Measurements from ENCODE around the gene THRB.

THRB gene

DNA sequence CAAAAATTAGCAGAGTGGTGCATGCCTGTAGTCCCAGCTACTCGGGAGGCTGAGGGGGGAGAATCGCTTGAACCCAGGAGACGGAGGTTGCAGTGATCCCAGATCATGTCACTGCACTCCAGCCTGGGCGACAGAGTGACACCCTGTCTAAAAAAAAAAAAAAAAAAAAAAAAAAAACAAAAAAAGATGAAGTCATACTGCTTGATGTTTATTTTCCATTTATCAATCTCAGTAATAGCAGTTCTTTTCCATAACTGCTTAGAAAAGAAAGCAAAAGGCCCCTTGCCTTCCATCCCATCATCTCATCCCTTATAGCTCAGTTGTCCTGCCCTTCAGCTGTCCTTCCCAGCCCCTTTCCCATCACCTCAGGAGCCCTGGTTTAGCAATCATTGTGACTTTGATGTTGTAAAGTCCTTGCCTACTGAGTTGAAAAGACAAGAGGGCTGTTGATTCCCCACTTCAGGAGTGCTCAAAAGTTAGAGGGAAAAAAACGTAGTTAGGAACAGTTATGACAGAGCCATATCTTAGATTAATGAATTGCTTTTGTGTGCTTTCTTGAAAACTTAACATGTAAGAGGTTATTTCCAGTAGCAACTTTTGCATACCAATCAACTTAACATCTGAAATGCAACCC lies 18.0 kb upstream of the THRB start:
- no peak for DNase-seq (ENCODE audit: low read depth)

- DNase-seq (ENCODE audit: low read depth) = no peak
Observed at GRCh38 chr3:24510030-24510648, 15.5 kb upstream of the THRB start.

DNA sequence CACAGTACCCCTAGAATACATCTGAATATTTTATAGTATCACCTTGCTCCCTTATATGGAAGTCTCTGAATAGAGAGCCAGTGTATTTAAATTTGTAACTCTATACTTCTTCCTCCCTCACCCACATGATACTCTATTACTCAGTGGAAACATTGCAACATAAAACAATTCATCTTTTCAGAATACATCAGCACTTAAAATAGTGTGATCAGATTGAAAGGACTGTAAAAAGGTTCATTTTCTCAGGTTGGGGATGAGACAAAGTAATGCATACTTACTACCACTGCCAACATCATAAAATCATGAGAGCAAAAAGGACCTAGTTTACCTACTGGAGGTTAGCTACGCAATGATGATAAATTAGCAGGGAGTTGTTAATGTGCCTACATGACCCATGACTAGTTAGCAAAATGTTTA lies 13.8 kb upstream of the THRB start:
- DNase-seq (ENCODE audit: low read depth) = no peak

- no peak for DNase-seq (ENCODE audit: low read depth)
Observed at GRCh38 chr3:24507776-24508422, 13.2 kb upstream of the THRB start.

DNA sequence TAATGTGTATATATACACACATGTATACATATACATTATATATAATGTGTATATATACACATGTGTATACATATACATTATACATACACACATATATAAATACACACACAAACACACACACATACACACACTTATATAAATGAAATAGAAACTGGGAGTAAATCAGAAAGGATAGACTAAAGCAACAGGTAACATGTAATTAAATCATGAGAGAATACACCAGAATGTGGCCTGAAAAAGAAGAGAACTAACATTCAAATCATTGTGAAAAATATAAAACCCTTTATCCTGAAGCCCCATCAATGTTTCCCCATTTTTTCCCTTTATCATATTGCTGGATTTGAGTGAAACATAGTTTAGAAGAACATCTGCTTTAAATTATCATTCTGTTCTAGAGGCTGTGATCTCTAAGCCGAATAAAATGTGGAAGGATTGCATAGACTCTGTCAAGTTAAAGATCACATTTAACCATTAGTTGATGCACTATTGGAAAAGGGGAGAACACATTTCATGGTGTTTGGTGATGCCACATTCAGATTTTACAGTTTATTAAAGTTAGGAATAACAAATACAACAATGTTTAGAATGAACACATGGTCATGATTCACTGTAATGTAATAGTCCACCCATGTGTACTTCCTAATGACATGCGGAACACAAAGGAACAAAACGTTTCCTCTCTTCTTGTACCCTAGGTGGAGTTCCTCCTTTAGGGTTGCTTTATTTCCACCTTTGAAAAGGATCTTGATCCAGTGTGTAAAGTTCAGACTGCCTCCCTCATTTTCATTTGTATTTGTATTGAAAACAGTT lies 12.5 kb upstream of the THRB start:
- no peak for DNase-seq (ENCODE audit: low read depth)

DNA sequence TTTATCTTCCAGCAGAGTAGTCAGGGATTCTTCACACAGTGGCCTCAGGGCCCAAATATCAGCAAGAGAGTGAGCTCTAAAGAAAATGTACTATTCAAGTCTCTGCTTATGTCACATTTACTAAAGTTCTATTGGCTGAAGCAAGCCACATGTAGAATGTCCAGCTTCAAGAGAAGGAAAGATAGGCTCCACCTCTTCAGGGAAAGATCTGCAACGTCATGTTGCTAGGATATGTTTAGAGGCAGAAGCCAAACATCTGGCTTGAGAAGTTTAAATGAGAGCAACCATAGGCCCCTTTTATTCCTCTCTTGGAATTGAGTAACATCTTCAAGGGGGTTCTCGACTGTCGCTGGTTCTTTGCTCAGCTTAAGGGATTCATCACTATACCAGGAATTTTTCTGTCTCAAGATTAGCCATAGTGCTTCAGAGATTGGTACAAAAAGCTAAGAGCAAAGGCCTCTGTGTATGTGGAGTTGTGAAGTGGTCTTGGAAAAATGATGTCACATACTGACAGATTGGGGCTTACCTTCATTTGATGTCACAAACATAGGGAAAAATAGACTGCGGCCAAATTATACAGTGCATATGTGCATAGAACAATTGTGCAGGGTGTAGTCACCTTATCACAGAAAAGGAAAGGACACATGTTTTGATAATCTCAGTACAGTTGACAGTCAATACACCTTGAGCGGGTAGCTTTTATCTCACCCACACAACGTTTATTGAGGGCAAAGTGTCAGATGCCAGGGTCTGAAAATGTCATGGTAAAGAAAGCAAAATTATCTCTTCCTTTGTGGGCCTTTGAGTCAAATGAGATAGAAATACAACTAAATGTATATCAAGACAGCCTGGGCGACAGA lies 11.3 kb upstream of the THRB start:
- no peak for DNase-seq (ENCODE audit: low read depth)

DNA sequence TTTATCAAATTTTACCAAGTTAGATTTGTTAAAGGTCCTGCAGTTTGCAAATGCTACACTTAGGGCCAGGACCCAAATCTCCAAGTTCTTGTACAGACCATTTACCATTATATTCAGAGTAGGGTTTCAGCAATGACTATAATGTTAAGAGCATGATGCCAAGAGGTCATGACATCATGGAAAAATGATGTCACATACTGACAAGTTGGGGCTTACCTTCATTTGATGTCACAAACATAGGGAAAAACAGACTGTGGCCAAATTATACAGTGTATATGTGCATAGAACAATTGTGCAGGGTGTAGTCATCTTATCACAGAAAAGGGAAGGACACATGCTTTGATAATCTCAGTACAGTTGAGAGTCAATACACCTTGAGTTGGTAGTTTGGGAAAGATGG lies 10.1 kb upstream of the THRB start:
- DNase-seq (ENCODE audit: low read depth) = no peak

DNA sequence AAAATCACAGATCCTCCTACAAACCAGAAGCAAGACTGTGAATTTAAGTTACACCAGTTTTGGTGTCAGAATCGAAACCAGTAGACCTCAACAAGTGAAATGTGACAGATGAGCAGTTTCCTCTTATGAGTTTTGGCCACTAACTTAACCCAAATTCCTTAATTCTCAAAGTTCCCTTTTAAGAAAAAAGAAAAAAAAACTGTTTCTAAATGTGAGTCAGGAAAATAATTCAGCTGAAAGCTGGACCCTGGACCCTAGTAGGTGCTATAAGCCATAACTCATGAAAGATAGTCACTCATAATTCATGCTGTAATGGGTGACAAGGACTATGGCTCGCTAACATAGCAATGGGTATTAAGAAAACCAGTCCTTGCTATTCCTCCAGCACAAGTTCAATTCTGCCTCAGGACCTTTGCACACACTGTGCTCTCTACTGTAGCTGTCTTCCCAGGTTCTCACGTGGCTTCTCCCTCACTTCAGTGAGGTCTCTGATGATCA lies 9.0 kb upstream of the THRB start:
- no peak for DNase-seq (ENCODE audit: low read depth)

GRCh38 chr3:24502690-24503089 lies 8.0 kb upstream of the THRB start:
- no peak for DNase-seq (ENCODE audit: low read depth)

DNA sequence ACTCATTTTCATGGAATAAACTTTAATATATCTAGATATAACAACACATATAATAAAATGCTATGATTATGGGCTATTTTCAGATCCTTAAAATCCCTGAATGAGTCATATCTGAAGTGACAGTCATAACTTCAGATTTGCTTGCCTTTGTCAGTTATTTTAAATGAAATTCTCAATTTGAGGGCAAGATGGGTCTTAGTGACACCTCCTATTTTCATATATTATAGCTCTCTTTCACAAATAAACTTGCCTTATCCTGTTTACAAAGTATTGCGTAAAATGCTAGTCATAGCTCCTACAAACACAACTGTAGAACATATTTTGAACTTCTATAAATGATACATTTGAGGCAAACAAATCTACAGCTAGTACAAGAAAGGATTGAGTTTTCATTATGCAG lies 6.2 kb upstream of the THRB start:
- no peak for DNase-seq (ENCODE audit: low read depth)

GRCh38 chr3:24499991-24500390 lies 5.3 kb upstream of the THRB start:
- no peak for DNase-seq (ENCODE audit: low read depth)

DNA sequence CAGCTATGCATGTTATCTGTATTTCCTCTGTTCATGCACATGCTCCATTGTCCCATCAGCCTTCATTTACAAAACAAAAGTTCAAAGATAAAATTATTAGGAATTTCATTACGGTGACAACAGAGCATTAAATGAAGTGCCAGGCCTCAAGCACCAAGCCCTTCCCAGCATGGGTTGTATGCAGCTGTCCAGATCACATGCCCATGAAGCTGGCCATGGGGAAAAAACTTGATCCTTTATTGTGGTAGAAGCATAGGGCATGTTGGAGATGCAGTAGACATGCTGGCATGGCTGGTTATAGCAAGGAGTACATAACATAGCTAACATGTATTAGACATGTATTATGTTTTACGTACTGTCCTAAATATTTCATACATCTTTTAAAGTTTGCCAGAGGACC lies 4.1 kb upstream of the THRB start:
- no peak for DNase-seq (ENCODE audit: low read depth)

DNA sequence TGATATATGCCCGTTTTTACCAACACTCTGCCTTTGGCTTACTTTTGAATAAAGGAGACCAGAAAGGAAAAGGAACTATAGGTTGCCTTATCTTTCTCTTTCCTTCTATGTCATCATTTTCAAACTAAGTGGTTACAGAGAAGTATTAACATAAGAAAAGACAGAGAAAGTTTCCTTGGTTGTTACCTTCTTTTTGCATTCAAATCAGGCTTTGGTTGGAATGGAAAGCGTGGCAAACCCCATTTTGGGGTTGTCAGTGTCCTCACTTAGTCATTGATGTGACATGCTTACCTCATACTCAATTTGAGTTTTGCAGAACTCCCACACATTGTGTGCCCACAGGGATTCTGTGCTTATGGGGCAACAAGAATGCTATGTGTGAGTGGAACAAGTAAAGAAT lies 3.7 kb upstream of the THRB start:
- DNase-seq (ENCODE audit: low read depth) = no peak

DNA sequence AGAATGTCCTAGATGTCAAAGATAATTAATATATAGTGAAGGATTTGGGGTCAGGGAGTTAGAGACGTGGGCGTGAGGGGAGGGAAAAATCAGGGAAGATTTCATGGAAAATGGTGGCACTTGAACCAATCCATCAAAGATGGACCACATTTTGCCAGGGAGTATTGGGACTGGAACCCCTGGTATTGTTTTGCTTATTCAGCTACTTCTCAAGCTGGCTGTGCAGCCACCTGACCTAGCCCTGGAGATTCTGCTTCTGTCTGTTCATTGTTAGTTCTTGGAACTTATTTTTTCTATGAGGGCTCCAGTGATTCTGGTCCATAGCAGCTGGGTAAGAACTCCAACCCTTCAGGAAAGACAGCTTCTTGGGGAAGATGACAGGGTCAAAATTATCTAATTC lies 3.3 kb upstream of the THRB start:
- DNase-seq (ENCODE audit: low read depth) = no peak

GRCh38 chr3:24496529-24497482 lies 2.2 kb upstream of the THRB start:
- DNase-seq (ENCODE audit: low read depth) = no peak

DNA sequence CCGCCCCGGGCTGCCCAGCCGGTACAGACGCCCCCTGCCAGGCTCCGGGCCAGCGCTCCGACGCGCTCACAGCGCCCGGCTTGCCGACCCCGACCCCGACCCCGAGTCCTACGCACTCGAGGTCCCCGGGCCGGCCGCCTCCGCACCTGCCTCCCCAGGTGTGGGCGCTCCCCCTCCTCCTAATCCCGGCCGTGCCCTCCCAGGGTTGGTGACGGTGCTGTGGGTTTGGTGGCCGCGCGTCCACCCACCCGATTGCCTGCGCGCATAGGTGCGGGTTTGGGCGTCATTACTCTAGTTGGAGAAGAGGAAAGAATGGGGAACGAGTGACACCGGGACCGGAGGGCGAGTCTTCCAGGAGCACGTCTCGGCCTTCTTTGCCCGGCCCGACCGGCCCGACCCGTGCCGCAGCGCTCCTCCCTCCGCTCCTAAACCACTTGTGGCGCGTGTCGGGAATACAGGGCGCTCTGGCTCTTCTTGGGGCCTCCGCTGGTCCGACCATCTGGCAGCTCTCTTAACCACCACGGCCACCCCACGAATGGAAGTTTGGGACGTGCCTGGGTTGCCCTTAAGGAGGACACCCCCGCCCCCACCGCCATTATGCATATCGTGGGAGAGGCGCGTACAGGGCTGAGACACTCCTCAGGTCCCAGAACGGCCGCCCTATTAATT lies 810 bp upstream of the THRB start:
- DNase-seq (ENCODE audit: low read depth) = no peak

GRCh38 chr3:24493746-24494617 lies 668 bp downstream of the THRB start:
- DNase-seq (ENCODE audit: low read depth) = no peak

DNA sequence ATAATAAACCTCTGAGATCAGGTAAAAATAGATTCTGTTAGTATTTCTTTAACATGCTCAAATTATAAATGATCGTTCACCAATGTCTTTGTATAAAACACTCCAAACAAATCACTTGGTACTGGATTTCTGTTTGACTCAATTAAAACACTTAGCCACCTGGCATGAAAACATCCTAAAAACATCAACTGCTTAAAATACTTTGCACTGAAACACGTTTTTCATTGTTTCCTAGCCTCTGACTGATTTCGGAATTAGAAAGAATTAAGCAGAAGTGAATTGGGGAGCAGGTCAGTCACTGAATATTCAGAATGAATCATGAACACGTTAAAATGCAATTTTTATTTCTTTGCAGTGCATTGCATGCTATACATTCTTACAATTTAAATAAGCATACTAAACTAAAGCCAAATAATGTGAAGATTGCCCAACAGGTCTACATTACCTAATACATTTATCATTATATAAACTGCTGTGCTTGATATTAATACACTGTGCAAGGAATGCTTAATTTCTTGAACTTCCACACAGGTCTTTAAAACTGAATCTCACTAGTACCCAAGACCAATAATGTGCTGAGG lies 1.6 kb downstream of the THRB start:
- DNase-seq (ENCODE audit: low read depth) = no peak

- DNase-seq (ENCODE audit: low read depth) = no peak
Observed at GRCh38 chr3:24490151-24490550, 4.5 kb downstream of the THRB start.
